Measurements from ENCODE around the gene TLX3.
A peak's percentile ranks its signal among the peaks of the same experiment; 100 is the strongest.
"Not testable (repeated sequence)": the region's sequence is repeated elsewhere in the genome, so short reads cannot be mapped to it uniquely, and the experiment has no call there.

Gene TLX3

DNA sequence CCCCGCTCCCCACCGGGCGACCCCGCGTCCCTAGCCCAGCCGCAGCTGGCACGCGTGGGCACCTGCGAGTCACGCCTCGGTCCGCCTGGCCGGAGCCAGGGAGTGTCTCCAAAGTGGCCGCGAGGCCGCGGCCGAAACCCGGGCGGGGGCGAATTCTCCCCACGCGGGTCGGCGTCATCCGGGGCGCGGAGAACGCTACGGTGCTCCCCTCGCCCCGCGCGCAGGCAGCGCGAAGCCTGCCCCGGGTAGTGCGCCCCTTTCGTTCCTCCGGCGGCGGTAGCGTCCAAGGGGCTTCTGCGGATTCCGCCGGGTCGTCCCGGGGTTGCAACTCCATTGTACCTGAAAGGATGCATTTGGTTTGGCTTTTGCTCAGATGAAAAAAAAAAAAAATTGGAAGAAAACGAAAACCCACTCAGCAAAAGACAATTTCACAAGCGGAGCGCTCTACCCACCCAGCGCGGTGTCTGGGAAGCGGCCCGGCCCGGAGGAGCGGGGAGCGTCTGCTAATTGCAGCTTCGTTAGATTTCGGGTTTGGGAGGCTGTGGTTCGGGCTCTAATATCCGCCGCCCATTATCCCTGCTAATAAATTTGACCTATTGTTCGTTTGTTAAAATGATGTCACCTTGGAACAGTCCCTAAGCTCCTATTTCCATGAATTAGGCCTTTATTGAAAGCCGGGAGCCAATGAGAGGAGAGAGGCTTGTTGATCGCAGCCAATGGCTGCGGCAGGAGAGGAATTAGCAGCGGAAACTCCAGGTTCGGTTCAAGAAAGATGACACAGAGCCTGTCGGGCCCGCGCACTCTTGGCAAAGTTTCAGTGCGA, at the start of gene TLX3:
Gene TLX3, plus strand, starts transcription at position 796 of the 823 bp plus-strand sequence. CDS start 118 bp downstream, outside the sequence.
- DNase-seq, result peak; percentile 86

DNA sequence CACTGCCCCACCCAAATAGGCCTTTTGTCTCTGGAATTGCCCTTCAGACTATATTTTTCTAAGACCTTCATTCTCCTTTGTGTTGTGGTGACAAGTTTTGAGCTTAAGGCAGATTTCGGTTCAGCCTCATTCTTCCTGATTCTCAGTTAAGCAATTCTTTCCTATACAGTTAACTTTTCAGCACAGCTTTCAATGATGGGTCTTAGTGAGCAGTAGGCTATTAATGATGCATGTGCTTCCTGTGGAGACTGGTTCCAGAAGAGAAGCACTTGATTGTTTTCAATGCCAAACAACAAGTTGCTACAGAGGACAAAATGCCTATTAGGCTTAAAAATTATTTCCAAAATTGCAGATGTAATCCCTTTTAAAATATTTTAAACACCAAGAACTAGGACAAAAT, 47.7 kb upstream of the TLX3 start:
- no peak for DNase-seq

DNA sequence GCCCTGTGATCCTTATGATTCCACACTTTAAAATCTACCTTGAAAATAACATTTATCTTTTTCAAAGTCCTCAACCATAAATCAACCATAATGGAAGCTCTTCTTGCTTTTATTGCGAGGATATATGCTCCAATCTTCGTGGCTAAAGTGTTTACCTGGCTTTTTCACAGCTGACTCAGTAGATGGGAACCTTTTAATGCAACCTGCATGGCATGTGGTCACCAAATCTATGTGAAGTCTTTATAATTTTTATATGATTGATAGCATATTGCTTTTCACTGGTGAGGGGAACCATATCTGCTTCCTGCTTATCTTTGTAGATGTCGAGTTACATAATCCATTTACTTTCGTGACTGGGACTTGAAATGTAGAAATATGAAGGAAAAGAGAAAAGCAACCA, 47.1 kb upstream of the TLX3 start:
- DNase-seq, result no peak

DNA sequence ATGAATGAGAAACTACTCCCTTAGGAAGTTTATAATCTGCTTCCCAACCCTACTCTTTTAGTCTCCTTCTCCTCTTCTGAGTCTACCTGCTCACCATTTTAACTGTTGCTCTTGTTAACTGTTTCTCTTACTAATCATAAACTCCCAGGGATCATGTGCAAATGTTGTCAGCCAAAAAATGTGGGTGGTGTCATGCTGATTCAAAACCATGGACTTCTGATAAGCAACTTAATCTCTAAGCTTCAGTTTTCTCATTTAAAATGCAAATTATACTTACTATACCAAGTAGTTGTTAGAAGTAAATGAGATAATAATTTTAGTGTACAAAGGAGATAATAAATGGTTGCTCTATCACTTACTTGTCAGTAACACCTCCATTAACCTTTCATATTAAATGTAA, 45.9 kb upstream of the TLX3 start:
- peak; percentile 33 for DNase-seq

DNA sequence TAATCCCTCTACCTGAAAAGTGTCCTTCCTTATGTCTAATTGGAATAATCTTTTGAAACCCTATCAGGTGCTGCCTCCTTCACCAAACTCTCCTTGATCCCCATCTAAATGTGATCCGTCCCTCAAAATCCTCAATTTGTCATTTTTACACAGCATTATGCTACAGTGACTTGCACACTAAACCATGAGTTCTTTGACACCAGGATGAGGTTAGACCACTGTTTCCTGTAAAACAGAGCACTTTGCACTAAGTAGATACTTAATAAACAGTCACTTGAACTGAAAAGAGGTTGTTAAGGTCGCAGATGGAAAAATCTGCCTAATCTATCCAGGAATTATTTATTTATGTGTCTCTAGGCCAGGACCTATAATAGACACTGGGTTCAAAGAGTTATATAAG, 44.2 kb upstream of the TLX3 start:
- DNase-seq, result no peak

DNA sequence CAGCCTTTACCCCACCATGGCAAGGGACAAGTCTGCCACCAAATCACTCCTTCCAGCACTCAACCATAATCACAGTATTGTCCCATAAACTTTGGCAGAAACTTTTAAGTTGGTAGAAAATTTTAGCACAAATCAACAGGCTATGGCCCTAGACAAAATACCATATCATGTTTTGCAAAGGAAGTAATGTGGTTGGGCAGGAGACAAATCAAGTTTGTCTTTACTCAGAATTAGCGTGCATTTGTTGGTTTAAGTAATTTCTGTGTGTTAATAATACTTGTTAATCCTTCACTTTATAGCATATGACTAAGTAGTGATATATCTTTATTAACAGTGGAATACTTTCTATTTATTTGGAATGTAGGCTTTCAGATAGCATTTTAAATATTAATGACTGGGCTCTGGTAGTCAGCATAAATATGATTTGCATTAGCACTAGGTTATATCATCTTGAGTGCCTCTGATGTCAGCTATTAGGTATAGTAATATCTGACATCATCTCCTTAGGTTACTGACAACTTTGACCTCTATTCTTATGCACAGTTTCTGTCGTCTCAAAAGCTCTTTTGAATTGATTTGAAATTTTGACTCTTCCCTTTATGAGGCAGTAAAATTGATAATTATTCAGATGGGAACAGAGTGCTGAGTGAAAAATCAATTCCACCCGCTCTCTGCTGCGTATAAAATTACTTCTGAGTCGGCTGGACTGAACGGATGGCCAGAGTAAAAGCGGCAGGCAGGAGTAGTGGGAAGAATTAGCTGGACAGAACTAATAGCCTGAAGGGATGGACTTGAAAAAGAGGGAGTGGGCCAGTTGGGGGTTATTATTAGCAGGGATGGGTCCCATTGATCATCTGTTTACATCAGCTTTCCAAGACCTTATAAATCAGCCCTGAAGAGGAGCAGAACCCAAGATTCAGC, 40.1 kb upstream of the TLX3 start:
- no peak for DNase-seq

DNA sequence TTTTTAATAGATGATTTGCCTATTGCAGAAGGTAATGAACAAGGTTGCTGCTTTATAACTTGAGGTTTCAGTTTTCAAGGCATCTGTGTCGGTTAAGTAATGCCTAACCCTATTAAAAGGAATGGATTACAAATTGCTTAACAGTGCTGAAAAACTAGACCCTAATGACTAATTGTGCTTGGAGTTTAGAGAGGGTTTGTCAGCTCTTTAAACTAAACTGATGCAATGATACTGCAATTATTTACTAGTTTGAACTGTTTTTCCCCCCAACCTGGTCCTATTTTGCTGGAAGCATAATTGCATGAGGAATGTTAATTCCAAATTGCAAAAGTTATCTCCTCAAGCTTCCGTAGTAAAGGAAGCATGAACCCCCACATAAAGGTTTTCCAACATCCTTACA, 39.3 kb upstream of the TLX3 start:
- DNase-seq, result peak; percentile 18

DNA sequence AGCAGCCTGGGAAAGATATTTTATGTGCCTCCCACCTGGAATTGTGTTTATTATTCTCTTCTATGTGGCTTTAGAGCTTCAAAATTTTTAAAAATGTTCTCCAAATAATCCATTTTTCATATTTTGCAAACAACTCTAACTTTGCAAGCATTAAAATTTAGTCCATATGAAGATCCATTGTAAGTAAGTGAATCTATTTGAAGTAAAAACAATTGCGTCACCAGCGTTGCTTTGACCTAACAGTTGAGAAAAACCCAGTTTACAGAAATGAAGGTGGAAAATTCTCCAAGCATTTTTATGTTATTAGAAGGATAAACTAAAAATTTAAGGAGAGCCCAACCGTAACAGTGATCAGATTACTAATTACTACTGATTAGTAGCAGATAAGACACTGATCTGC, 38.9 kb upstream of the TLX3 start:
- no peak for DNase-seq

DNA sequence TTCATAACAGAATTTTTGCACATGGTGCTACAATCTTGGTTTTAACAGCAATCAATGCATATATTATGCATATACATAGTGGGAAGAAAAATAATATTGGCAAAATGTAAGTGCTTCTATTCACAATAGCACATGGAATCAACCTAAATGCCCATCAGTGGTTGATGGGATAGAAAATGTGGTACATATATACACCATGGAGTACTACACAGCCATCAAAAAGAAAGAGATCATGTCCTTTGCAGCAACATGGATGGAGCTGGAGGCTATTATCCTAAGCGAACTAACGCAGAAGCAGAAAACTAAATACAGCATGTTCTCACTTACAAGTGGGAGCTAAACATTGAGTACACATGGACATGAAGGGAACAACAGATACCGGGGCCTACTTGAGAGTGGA, 37.2 kb upstream of the TLX3 start:
- no peak for DNase-seq

DNA sequence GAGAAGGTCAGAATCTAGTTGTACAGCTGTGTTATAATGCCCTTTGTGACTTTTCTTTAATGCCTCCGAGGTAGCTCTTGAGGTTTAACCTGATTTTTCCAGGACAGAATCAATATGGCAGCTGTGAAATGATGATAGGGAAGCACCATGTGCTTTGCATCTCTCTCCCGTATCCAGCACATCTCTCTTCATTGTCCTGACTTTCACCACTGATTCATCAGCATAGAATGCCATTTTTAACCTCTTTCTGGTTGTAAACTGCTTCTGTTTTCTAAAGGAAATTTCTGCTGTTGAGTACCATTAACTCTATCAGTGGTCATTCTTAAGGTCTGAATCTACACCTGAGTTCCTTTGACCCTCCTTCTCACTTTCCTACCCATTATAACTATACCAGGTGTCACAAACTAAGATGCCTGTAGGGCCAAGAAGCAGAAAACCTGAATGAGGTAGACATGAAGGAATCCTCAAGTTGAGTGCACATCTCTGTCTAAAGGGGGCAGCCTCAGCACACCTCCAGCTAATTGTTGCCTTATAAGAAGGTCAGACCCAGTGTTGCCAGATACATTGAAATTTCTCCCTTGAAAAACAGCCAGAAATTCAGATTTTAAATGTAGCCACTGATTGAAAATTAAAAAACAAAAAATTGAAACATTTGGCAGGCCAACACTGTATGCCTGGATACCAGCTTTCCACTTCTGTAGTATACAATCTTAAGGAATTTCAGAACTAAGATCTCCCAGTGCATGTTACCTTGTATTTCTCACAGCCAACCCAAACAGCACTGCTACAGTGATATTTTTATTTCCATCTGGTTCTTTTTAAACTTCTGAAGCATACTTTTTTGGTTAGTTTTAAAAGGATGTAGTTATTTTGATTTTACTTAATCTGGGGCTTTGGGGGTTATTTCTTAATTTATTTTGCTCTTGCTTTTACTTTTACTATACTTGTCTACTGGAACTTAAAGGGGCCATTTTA, 35.8 kb upstream of the TLX3 start:
- peak; percentile 59 for DNase-seq

DNA sequence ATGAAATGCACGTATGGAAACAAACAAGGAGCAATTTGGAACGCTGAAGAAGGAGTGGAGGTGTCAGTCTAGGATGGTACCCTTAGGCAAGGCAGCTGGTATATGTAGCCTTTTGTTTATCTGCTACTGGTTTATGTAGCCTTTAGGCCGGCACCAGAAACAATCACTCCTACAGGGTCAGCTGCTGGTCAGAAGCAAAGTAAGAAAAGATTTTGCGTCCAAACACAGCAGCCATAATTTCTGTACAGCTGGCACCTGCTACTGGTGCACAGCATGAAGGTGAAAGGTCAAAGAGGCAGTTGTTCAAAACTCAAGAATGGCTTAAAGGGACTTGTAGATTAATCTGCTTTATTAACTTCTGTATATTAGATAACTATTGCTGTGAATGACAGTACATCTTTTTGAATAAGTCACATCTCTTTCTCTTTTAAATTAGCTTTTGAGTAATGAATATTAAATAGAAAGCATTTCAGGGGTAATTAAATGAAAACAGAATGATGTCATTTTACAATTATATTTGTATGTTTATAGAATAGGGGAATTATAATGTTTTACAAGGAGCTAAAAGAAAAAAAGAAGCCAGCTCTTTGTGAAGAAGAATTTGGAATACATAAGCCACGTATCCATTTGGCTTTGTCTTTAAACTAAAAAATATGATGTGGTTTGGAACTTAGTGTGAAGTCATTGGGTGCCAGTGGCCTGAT, 33.1 kb upstream of the TLX3 start:
- DNase-seq, result no peak

DNA sequence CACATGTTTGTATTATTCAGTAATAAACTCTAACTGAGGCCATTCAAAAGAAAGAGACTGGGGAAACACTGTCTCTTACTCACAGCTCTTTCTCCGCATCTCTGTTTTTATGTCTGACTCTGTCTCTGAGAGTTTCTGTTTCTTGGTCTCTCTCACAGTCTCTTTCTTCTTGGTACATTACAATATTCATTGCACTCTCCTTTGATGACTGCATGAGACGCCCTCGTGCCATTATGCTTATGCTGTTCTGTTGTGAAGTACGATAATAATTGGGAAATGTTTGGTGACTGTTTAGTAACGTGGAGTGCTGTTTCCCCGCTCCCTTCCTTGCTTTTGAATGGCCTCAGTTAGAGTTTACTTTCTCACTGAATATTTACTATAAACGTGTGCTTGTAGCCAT, 25.3 kb upstream of the TLX3 start:
- no peak for DNase-seq

DNA sequence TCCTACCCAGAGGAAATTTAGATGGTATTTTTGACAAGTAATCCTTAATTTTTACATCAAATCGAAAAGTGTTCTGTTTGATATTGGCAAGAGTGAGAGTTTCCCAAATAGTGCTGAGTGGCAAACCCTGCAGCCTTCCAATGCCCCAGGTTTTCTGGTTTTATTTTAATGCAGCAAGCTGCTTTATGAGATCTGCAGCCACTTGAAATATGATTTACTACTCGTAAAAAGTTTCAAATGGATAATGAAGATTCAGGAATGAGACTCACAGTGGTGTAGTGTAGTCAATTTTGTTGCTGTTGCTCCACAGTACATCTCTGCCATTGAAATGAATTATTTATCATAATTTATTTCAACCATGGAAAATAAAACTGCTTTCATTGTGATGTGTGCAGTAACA, 23.6 kb upstream of the TLX3 start:
- no peak for DNase-seq

DNA sequence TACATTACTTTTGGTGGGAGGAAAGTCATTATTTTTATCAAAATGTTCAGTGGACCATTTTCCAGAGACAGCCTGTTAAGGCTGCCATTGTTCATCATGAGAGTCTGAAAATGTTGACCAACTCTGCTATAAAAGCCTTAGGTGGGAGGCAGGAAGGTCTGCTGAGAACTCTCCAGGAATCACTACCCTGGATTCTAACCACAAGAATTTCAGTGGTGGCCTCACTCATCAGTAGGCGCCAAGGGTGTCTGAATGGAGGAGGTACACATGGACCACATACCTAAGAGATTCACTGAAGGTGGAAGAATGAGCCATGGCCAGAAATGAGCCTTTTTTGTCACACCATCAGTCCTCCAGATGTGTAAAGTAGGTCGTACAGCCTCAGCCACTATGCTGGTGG, 21.0 kb upstream of the TLX3 start:
- DNase-seq, result no peak

DNA sequence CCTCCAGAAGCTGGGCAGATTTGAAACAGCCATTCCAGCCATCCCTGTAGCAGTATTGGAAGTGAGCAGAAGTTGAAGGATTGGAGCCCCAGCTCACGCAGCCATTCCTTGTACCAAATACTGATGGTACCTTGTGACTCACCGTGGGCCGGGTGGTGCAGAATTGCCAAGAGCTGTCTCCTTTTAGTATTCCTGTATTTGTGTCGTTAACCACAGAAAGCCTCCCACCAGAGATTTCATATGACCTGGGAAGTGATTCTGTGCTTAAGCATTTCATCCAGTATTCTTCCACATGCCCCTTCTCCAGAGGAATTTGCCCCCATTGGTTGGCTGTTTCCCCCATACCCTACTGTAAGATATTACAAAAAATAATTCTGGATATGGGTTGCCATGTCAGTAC, 17.7 kb upstream of the TLX3 start:
- no peak for DNase-seq

DNA sequence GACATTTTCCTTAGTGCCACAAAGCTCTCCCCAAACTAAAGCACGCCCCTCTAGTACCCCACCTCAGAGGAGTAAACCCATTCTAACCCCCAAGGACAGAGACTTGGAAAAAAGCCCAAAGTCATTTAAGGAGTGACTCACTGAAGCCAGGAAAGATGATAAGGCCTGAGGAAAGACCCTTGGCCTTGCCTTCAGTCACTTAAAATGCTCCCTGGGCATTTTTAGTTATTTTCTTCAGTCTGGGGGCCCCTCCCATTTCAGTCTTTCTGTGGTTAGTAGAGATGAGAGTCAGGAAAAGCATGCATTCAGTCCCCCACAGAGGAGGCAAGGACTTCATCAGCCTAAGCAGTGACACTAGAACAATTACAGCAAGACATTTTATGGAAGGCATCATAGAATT, 13.7 kb upstream of the TLX3 start:
- DNase-seq, result peak; percentile 30

DNA sequence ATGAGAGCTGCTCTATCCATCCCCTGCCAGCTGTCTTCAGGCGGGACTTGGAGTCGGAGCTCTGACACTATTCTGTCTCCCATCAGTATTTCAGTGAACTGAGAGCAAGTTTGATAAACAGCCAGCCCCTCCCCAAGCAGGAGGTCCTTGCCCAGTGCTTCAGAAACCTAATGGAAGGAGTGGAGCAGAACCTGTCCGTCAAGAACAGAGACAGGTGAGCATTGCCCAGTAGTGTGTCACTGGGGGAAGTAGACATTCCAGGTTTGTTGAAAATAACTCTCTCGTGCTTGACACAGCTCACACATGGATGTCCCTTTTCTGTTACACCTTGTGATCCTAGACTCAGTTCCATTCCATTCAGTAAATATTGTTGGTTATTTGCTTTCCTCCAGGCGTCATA, 13.2 kb upstream of the TLX3 start:
- no peak for DNase-seq

DNA sequence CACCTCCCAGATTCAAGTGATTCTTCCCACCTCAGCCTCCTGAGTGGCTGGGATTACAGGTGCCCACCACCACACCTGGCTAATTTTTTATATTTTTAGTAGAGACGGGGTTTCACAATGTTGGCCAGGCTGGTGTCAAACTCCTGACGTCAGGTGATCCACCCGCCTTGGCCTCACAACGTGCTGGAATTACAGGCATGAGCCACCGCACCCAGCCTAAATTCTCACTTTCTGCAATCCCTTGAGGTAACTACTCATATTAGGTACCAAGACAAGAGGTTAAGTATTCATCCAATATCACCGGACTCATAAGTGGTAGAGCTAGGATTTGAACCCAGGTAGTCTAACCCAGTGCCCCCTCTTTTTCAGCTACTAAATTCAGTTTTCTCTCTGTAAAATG, 11.1 kb upstream of the TLX3 start:
- DNase-seq, result not testable (repeated sequence)

DNA sequence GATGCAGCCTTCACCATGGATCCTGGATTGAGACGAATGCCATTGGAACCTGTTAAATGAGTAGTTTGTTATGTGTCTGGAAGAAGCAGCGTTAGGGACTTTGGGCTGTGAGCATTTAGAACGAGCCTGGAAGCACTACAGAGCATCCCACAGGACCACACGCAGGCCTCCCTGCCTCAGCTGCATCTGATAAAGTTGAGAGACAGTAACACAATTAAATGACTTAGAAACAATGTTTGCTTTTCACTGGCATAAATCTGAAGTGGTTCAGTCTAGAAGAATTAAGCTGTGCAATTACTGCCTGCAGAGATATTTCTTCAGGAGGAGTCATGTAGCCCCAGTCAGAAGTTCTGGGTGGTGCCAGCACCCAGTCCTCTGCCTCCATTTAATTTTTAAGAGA, 9.8 kb upstream of the TLX3 start:
- no peak for DNase-seq

DNA sequence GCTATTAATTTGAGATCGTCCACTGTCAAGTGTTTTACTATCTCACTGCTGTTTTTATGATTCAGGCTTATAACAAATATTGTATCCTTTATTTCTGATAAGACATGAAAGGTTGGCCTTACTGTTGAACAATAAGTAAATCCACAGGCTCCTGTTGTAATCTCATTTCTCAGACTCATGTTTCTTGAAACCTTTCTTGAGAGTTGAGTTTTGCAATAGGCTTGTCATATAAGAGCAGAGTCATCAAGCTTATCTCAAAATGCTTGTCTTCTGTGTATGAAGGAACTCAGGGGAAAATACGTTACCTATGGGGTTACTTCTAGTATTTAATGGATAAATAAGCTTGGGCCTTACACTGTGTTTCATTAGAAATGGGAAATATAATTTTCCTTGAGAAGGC, 9.2 kb upstream of the TLX3 start:
- peak; percentile 51 for DNase-seq

DNA sequence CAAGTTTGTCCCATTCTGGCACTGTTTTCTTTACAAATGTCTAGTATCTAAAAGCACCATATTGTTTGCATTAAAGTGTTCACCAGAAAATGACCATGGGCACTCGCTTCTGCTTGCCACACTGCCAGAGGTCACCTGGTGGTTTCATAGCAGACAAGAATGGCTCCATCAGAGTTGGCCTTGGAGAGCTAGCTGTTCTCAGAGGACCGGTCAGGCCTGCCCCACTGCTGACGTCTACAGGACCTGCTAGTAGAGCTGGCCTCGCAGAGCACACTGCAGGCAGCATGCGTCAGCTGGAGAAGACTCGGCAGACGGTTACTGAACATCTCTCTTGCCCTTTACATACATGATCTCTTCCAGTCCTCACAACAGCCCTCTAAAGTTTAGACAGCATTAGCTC, 8.7 kb upstream of the TLX3 start:
- DNase-seq, result no peak

DNA sequence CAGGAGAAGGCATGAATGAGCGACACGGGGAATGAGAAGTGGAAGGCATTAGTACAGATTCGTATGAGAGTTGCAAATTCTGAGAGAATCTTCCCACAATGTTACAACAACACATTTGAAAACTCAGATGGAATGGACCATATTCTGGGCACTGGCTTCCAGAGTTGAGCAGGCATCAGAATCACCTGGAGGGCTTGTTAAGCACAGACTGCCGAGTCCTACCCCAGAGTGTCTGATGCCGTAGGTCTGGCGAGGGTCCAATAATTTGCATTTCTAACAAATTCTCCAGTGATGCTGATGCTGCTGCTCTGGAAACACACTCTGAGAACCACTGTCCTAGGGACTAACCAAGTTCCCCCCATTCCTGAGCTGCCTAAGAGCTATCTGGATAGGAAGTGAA, 2.9 kb upstream of the TLX3 start:
- DNase-seq, result no peak
